AG09319 (cell line): Measurements from ENCODE around the gene GAK.

ENCODE experiments used
- DNase-seq: peaks from one replicate; pipeline ENCODE4 v3.0.0-alpha.2; 2010; ENCODE audit warnings: low read depth; ENCODE audit errors: extremely low read depth
- TF ChIP-seq, protein P1 (sequence below): IDR thresholded peaks from 2 replicates; pipeline ENCODE4 v1.5.1; 2011; ENCODE audit warnings: low read depth, mild to moderate bottlenecking, inconsistent platforms, low read length, moderate library complexity

The GAK gene

DNA sequence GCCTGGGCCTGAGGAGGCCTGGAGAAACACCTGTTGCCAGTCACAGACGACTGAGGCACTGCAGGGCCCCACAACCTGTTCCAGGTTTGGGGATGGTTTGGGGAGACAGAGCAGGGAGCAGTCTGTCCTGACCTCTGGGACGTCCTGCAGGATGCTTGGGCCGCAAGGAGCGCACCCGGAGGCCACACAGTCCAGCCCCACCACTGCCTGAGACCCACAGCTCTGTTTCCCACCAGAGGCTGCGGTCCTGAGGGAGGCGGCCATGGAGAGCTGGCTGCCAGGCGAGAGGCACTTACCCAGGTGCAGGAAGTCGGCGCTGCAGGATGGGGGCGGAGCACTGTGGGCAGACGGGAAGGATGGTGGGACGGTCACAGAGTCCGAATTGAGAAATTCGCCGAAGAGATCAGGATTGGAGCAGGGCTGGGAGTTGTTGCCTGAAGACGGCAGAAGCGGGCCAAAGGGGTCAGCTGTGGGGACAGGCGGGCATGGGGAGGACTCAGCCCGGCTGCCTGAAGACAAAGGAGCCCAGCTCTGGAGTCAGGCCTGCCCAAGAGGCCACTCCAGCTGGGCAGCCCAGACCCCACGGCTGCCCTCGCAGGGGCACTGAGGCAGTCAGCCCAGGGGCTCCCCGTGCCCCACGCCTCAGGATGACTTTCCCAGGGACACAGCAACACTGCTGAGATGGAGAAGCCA is 65.9 kb downstream of the GAK start:
- DNase-seq, result no peak
- TF ChIP-seq, protein P1, sequence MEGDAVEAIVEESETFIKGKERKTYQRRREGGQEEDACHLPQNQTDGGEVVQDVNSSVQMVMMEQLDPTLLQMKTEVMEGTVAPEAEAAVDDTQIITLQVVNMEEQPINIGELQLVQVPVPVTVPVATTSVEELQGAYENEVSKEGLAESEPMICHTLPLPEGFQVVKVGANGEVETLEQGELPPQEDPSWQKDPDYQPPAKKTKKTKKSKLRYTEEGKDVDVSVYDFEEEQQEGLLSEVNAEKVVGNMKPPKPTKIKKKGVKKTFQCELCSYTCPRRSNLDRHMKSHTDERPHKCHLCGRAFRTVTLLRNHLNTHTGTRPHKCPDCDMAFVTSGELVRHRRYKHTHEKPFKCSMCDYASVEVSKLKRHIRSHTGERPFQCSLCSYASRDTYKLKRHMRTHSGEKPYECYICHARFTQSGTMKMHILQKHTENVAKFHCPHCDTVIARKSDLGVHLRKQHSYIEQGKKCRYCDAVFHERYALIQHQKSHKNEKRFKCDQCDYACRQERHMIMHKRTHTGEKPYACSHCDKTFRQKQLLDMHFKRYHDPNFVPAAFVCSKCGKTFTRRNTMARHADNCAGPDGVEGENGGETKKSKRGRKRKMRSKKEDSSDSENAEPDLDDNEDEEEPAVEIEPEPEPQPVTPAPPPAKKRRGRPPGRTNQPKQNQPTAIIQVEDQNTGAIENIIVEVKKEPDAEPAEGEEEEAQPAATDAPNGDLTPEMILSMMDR, result no peak

DNA sequence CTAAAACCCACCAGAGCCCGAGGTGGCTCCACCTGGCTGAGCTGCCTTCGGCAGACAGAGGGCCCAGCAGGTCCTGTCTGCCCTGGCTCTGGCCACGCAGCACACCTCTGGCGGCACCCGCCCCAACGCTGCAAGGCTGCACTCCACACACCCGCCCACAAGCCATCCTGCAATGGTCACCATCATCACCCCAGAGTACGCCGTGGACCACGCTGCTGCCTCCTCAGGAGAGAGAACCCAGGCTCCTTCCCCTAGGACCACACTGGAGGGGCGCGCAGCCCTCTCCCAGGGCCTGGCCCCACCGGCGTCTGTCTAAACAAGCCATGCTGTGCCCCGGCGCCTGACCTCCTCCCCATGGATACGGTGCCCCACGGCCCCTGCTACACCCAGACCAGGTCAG is 66.5 kb downstream of the GAK start:
- TF ChIP-seq, protein P1, result no peak
- no peak for DNase-seq

DNA sequence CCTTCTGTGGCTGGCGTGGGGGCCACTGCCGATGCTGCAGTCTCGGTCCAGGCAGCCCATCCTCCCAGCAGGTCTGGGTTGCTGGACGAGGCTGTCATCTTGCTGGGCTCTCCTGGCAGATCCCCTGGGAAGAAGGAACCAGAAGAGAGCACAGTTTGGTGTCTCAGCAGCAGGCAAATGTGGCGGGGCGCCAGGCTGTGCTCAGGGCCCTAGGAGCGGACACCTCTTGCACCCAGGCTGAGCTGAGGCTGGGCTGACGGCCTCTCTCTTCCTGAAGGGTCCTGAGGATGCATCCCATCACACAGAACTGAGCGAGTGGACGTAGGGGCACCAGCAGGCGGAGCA is 67.0 kb downstream of the GAK start:
- no peak for DNase-seq
- TF ChIP-seq, protein P1, result no peak

DNA sequence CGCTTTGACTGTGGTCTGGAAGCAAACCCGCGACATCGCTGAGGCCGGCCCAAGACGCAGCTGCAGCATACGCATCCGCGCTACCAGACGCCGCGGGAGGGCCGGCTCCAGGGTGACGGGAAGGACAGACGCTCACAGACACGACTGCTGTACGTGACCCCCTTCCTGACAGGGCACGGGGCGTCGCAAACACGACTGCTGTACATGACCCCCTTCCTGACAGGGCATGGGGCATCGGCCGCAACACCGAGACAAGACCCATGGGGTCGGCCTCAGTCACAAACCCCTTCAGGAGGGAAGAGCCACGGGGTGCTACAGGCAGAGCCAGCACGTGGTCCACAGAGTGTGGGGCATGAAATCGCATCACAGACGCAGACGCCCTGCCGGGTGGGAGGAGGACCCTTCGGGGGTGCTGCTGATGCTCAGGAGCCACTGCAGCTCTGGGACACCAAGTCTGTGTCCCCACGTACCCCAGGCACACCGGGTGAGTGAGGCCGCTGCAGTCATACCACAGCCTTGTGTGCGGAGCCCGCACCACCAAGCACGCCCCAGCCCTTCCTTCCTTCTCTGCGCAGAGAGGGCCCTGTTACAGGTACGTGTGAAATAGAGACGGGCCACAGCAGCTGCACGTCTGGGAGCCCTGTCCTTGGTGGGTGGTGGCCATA is 67.5 kb downstream of the GAK start:
- no peak for DNase-seq
- TF ChIP-seq, protein P1, result no peak

DNA sequence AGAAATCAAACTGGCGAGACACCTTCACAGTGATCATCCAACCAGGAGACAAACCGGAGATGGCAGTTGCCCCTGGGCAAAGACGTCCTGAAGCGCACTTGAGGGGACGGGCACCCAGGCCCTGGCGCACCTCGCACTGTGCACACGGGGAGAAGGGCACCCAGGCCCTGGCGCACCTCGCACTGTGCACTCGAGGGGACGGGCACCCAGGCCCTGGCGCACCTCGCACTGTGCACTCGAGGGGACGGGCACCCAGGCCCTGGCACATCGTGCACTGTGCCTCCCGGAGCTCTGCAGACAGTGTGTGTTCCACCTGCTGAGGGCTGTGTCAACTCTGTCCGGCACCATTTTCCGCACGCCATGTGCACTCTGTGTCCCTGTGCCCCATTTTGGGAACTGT is 71.6 kb downstream of the GAK start:
- no peak for DNase-seq
- TF ChIP-seq, protein P1, result no peak

DNA sequence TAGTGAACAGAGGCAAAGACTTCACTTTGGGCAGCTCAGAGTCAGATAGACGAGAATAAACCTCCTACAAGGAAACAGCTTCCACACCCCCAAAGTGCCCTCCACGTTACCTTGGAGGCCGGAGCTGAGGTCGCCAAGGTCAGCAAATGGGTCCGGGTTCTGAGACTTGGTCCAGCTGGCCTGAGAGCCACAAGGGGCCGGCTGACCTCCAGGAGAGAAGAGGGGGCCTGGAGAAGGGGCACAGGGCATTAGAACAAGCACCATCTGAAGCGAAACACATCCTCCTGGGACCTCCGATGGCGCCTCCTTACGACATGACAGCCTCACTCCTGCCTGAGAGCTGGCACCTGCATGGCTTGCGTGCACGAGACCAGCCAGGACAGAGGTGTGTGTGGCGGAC is 72.6 kb downstream of the GAK start:
- TF ChIP-seq, protein P1, result no peak
- DNase-seq, result no peak

DNA sequence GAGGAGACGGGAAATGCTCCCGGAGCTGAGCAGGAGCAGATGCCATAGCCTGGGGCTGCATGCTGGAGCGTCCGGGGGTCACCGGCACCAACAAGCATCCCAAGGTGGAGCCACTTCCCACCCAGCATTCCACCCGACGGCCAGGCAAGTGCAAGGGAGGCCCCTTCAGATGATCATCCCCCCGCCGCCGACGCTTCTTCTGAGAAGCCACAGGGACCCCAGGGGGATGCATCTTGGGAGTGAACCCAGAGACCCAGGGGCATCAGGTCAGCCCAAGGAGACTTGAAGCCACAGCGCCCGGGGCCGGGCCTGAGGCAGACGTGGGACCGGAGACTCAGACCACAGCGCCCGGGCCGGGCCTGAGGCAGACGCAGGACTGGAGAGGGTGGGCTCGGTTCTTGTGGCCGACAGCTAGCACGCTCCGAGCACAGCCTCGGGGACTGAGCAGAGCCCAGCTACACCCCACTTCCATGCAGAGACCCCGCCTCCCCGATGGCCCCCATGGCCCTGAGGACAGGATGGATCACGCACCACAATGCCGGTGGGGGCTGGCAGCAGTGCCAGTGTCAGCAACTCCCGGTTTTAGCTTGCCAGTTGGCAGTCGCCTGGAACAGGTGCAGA is 73.2 kb downstream of the GAK start:
- no peak for DNase-seq
- TF ChIP-seq, protein P1, result no peak
